ENCODE data around the gene MAGI1.

GRCh38 chr3:65851827-65852226 is 186.9 kb downstream of the MAGI1 start:
- TF ChIP-seq CTCF (IDR thresholded peaks at IDR 0.05) (no peak), EP300 (IDR thresholded peaks at IDR 0.05) (no peak), POLR2AphosphoS5 (IDR thresholded peaks at IDR 0.05) (no peak)
